OCI-LY7 (cell line): ENCODE results near the gene PEX5L.
A peak's percentile ranks its signal among the peaks of the same experiment; 100 is the strongest.

ENCODE experiments used
- CTCF ChIP-seq: fragments of 200-600 bp; sonication (generic); conservative IDR thresholded peaks from 2 replicates; pipeline ENCODE4 v1.5.1; 2014; ENCODE audit warnings: mild to moderate bottlenecking, antibody characterized with exemption, low read length, moderate library complexity, mixed read lengths
- EZH2phosphoT487 ChIP-seq: fragments of 200-600 bp; sonication (generic); IDR thresholded peaks from 2 replicates; pipeline ENCODE4 v1.6.1; 2018; ENCODE audit warnings: low read depth, borderline replicate concordance, mild to moderate bottlenecking, mixed run types, antibody characterized with exemption, low read length, moderate library complexity, mixed read lengths

DNA sequence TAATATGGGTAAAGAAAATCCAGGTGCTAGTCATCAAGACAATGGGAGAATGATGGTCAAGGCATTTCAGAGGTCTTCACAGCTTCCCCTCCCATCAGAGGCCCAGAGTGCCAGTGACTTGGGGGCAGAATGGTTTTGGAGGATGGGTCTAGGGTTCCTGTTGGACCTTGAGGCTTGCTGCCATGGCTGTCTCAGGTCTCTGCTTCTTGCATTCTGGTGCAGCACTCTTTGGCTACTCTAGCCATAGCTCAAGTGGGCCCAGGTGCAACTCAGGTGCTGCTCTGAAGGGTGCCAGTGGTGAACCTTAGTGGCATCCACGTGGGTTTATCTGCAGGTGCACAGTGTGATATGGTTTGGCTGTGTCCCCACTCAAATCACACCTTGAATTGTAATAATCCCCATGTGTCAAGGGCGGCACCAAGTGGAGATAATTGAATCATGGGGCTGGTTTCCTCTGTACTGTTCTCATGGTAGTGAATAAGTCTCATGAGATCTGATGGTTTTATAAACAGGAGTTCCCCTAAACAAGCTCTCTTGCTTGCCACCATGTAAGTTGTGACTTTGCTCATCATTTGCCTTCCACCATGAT lies 48.5 kb upstream of the PEX5L start:
- TF ChIP-seq CTCF (peak; percentile 64), EZH2phosphoT487 (no peak)
